GM15510 (cell line): Measurements from ENCODE around the gene SLC22A6.

Source experiments
- POLR2A ChIP-seq: IDR thresholded peaks from 3 replicates; pipeline ENCODE4 v1.6.1; 2011; ENCODE audit warnings: borderline replicate concordance; ENCODE audit not compliant: insufficient read length; ENCODE audit errors: extremely low read depth

SLC22A6 gene

GRCh38 chr11:63010934-63011439 lies 26.2 kb upstream of the SLC22A6 start:
- TF ChIP-seq POLR2A, result no peak

GRCh38 chr11:63007920-63008319 lies 23.2 kb upstream of the SLC22A6 start:
- no peak for TF ChIP-seq POLR2A

- no peak for TF ChIP-seq POLR2A
Observed at GRCh38 chr11:63001456-63001855, 16.7 kb upstream of the SLC22A6 start.

GRCh38 chr11:62999649-63000048 lies 14.9 kb upstream of the SLC22A6 start:
- TF ChIP-seq POLR2A, result no peak

- no peak for TF ChIP-seq POLR2A
Observed at GRCh38 chr11:62999156-62999555, 14.4 kb upstream of the SLC22A6 start.

- TF ChIP-seq POLR2A, result no peak
Observed at GRCh38 chr11:62996271-62996670, 11.5 kb upstream of the SLC22A6 start.

- no peak for TF ChIP-seq POLR2A
Observed at GRCh38 chr11:62994775-62995174, 10.0 kb upstream of the SLC22A6 start.

- no peak for TF ChIP-seq POLR2A
Observed at GRCh38 chr11:62988276-62988675, 3.5 kb upstream of the SLC22A6 start.

GRCh38 chr11:62985041-62985750 lies 429 bp upstream of the SLC22A6 start:
- no peak for TF ChIP-seq POLR2A

GRCh38 chr11:62983536-62984199 lies 1.1 kb downstream of the SLC22A6 start:
- TF ChIP-seq POLR2A, result no peak

GRCh38 chr11:62981743-62982142 lies 3.0 kb downstream of the SLC22A6 start:
- no peak for TF ChIP-seq POLR2A

- TF ChIP-seq POLR2A, result no peak
Observed at GRCh38 chr11:62980133-62980760, 4.5 kb downstream of the SLC22A6 start.

GRCh38 chr11:62976109-62976508 lies 8.7 kb downstream of the SLC22A6 start:
- TF ChIP-seq POLR2A, result no peak

GRCh38 chr11:62974848-62975522 lies 9.8 kb downstream of the SLC22A6 start:
- no peak for TF ChIP-seq POLR2A

- TF ChIP-seq POLR2A, result no peak
Observed at GRCh38 chr11:62965574-62965973, 19.2 kb downstream of the SLC22A6 start.
